A549 treated with AZD9567 at 1 μM for 4 hours (cell line): ENCODE measurements around the gene PTCD2. TPM values are rescaled to one million over a fixed set of nuclear protein-coding genes. Genes with fewer than 3 reads are reported as not detected.

ENCODE experiments used
- total RNA-seq: library from RNA; stranded (reverse); fragments of 200-300 nt; extraction: Qiagen RNA extraction; gene quantifications from 5 replicates; pipeline ENCODE4 v1.2.3, GENCODE V29; 2022; ENCODE audit not compliant: insufficient read depth

Gene PTCD2
- total RNA-seq: 10.6 to 11.6 TPM (median 11.0 TPM) in 5 replicates

GRCh38 chr5:72319976-72320752 is at the start of gene PTCD2, which contains the start of gene MRPS27:
PTCD2 (plus strand) TSS chr5:72320373; CDS start chr5:72320383, 10 bp downstream.
MRPS27 (minus strand) TSS chr5:72320240; CDS start chr5:72320221, 19 bp downstream.

Other genes starting within 250 kb of the PTCD2 start
- gene MAP1B, start 212.9 kb upstream of the PTCD2 start, total RNA-seq: 33.6 to 52.0 TPM (median 37.0 TPM) in 5 replicates
- gene MRPS27, start 133 bp upstream of the PTCD2 start, total RNA-seq: 49.5 to 59.4 TPM (median 52.0 TPM) in 5 replicates
- gene ZNF366, start 187.0 kb downstream of the PTCD2 start, total RNA-seq: not detected in 5 replicates